T-helper 2 cell (primary cell): ENCODE data around the gene SLC5A1.
A peak's percentile ranks its signal among the peaks of the same experiment; 100 is the strongest.

ENCODE experiments used
- DNase-seq, 5 experiments: peaks; one replicate each; pipeline versions ENCODE4 v3.0.0 to v3.0.0-alpha.2; 2012 to 2022
- total RNA-seq, 2 donors: gene quantifications; one replicate each; lab custom pipeline; 2026; lab: John Stamatoyannopoulos, UW

SLC5A1 gene
- total RNA-seq, result 0 reads per million in 2 donors

DNA sequence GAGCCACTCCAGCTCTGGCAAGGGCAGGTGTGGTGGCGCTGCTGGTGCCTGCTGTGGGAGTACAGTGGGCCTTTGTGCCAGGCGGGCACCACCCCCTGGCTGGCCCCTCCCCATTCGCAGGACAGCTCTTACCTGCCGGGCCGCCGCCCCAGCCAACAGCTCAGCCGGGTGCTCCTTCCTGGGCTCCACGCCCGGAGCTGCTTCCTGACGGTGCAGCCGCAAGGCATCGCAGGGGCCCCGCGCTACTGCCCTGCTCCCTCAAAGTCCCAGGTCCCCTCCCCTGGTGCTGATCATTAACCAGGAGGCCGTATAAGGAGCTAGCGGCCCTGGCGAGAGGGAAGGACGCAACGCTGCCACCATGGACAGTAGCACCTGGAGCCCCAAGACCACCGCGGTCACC is at the start of gene SLC5A1:
Gene SLC5A1 (plus strand): TSS at position 338 of the 400 bp plus-strand sequence. CDS start 21 bp downstream, at position 359.
- no peak for DNase-seq

DNA sequence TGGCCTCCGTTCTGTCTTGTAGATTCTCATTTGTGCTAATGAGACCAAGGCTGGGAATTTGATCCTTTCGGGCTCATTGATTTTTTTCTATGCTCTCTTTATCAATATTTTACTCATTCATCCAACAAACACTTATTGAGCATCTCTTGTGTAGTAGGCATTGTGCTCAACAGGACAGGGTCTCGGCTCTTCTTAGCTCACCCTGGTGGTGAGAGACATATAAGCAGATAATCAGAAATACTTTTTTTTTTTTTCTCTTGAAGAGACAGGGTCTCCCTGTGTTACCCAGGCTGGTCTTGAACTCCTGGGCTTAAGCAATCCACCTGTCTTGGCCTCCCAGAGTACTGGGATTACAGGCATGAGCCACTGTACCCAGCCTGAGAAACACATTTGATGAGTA is 48.0 kb upstream of the SLC5A1 start:
- DNase-seq, result no peak

DNA sequence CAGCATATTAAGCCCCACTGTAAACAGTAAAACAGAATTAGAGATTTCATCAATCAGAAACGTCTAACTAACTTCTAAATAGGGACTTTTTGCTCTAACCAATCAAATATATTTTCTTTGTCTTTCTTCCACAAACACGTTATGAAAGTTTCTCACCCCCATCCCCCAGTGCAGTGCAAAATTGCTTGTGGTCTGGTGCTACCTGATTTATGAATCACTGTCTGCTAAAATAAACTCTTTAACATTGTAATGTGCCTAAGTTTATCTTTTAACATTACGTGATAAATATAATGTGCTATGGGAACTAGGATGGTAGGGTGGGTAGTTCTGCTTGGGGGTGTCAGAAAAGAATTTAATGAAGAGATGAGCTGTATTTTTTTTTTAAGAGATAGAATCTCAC is 47.3 kb upstream of the SLC5A1 start:
- DNase-seq, result no peak

DNA sequence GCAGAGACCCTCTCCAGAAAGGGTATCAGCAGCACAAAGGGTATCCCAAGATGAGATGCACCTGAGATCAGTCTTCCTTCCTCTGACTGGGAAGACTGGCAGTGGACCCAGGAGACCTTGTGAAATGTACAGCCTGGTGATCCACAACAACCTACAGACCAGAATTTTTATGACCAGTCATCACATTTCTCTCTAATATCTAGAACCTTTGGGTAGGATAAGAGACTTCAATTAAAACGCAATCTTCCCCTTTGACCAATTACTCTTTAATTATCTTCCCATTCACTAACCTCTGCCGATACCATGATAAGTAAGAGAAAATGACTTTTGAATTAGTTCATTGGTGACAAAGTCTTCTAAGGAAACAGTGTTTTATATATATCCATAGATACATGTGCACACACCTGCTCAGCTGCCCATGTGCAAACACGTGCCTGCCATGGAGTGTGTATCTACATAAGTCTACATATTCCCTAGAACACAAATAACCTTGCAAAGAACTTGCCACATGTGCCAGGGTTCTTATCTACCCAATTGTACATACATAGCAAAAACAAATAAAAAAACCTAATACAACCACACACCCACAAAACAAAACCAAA is 44.2 kb upstream of the SLC5A1 start:
- DNase-seq, result no peak

DNA sequence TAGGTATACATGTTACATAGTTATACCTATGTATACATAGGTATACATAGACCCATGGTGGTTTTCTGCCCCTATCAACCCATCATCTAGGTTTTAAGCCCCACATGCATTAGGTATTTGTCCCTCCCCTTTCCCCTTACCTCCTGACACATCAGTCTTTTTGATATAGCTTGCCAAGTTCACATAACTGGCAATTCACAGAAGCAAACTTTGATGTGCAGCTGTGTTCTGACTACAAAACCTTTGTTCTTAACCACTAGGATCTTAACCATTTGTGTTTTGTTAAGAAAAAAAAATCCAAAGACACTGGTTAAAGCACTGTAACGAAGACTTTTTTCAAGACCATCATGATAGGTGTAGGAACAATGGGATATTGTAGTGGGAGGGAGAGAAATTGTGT is 42.9 kb upstream of the SLC5A1 start:
- no peak for DNase-seq

GRCh38 chr22:32005453-32005852 is 37.6 kb upstream of the SLC5A1 start:
- no peak for DNase-seq

- DNase-seq, result no peak
Measured at GRCh38 chr22:32013200-32013599, 29.9 kb upstream of the SLC5A1 start.

DNA sequence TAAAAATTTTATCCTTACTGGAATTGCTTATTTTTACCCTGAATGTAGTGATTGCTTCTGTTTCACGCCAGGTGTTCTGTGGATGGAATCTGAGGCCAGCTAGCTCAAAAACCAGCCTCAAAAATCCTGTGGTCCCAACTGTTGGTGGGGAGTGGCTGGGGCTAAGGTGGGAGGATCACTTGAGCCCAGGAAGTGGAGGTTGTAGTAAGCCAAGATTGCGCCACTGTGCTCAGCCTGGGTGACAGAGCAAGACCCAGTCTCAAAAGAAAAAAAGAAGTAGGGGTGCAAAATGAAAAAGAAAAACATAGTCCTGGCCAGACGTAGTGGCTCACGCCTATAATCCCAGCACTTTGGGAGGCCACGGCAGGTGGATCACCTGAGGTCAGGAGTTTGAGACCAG is 27.0 kb upstream of the SLC5A1 start:
- DNase-seq, result no peak

DNA sequence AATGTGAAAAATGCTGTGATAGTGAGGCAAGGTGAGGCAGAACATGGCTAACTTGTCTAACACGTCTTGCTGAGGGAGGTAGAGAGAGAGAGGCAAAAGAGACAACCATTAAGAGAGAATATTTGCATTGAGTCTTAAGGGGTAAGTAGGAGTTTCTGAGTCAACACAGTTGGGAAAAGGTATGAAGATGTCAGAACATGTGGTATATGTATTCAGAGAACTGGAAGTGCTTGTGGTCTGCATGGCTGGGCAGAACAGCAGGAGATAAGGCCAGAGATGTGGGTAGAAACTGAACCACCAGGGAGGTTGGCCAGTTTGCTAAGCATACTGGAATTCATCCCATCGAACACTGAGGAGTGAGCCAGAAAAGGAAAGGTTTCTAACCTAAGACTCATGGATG is 25.0 kb upstream of the SLC5A1 start:
- DNase-seq, result no peak

DNA sequence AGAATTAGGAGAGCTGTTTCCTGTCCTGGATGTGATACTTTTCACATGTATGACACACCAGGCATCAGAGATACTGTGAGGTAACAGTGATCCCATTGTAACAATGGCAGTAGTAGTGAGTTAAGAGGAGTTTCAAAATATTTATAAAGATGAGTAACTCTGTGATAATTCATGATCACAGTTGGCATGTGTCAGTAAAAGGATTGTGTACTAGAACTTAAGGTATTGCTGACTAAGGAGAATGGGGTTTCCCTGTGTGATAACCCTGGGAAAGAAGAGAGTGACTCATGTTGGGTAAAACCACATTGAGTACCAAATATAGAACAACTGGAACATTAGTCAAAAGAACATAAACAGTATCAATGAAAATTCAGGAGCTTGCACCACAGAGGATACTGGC is 22.9 kb upstream of the SLC5A1 start:
- no peak for DNase-seq

DNA sequence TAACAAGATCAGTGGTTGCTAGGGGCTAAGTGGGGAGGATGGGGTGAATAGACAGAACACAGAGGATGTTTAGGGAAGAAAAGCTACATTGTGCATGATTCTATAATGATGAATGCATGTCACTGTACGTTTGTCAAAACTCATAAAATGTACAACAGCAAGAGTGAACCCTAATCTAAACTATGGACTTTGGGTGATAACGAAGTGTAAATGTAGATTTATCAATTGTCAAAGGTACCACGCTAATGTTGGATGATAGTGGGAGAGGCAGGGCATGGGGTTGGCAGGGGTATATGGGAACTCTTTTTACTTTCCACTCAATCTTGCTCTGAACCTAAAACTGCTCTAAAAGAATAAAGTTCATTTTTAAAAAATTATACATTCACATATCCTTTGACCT is 21.3 kb upstream of the SLC5A1 start:
- DNase-seq, result no peak

DNA sequence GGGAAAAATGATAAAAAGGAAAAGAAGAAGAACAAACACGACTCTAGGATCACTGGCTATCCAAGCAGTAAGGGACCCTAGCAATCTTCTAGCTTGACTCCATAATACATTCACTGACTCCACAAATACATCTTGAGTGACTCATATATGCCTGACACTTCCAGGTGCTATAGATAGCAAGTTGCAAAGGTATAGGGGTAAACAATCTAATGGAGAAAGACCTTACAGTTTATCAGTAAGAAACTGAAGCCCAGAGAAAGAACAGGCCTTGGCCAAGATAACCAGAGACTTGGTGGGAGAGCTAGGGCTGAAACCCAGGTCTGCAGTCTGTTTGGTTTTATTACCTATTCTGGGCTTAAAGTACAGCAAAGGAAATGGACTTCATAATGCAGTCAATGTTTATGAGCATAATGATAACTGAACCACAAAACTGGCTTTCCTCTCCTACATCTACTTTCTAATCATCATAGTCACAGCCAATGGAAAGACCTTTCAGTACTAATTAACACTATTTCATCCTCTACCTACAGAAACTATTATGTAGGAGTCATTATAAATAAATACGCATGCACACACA is 19.7 kb upstream of the SLC5A1 start:
- no peak for DNase-seq

DNA sequence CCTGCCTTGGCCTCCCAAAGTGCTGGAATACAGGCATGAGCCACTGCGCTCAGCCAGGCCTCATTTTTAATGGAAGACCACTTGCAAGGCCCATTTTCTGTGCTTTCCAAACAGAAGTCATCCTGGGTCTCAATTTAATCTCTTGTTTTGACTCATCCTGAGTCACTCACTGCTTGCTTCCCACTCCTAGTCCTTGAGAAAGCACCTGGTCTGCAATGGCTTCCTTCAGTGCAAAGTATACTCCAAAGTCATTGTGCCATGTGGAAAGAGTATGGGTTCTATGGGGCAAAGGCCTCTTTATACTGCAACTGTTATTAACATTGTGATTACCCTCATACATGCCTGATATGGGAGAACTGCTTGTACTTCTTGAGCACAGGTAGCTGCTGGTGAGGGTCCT is 18.3 kb upstream of the SLC5A1 start:
- DNase-seq, result no peak

DNA sequence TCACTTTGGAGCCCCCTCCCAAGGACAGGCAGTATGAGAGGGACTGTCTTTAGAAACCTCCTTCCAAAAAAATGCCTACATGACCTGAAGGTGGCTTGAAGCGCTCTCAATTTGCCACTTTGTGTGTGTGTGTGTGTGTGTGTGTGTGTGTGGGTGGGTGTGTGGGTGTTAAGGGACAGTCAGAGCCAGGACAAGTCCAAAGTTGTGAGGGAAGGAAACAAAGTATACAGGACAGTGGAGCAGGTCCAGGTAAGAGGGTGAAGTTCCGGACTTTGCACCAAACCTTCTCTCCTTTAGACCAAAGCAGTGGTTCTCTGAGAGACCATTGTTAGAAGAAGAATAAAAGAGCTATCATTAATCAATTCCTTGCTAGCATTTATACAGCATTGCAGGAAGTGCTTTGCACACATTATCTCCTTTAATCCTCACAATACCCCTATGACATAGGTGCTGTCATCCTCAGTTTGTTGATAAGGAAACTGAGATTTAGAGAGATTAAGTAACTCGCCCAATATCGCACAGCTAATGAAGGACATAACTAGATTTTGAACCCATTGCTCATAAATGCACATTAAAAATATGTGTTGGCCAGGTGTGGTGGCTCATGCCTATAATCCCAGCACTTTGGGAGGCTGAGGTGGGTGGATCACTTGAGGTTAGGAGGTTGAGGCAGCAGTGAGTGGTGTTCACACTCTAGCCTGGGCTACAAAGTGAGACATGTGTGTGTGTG is 12.4 kb upstream of the SLC5A1 start:
- DNase-seq, result no peak

DNA sequence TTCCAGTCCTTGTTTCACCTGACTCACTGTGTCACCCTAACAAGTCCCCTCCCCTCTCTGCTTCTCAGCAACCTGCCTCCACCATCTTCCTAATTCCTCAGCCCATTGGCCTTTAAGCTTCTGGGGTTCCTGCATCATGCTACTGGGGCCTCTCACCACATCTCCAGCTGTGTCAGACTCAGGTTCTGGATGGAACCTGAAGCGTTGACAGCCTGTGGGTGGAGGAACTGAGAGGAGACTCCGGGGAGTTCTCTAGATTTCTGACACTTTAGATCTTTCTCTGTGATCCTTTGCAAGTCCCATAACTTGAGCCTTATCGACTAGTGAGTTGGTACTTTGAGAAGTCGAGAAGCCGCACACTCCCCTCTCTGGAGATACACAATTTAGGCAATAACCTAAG is 11.6 kb upstream of the SLC5A1 start:
- DNase-seq, result no peak

DNA sequence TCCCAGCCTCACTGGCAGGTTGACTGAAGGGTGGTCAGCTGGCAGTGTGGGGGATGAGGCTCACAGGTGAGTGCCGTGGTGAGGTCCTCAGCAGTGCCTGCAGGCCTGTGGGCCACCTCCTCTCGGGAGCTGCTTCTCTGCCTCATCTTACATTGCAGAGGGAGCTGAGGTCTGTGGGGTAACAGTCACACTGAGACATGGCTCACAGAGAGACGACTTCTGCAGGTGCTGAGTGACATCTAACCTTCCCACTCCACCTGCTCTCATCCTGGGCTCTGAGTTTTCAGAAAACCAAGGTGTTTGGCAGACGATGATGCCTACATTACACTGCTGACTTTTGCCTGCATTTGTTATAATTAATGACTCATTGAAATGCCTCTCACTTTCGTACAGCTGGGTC is 8.8 kb upstream of the SLC5A1 start:
- no peak for DNase-seq

- no peak for DNase-seq
Measured at GRCh38 chr22:32037236-32037635, 5.8 kb upstream of the SLC5A1 start.

- no peak for DNase-seq
Measured at GRCh38 chr22:32040324-32040904, 2.6 kb upstream of the SLC5A1 start.

GRCh38 chr22:32043391-32043790 is 330 bp downstream of the SLC5A1 start:
- no peak for DNase-seq

- no peak for DNase-seq
Measured at GRCh38 chr22:32044477-32044876, 1.4 kb downstream of the SLC5A1 start.

DNA sequence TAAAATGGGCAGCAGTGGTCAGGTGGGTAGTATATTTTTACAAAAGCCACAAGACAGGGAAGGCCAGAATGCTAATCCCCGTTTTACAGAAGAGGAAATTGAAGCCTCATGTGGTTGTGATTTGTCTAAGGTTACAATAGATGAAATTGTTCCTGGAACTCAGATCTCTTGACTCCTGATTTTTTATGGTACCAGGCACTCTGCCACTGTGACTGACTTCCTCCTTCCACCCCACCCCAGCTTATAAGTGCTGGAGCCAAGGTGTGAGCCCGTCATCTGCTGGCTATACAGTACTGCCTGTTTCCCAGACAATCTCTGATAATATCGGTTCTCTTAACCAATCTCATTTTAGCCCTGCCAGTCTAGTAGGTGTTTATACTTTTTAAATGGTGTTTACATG is 1.9 kb downstream of the SLC5A1 start:
- no peak for DNase-seq

DNA sequence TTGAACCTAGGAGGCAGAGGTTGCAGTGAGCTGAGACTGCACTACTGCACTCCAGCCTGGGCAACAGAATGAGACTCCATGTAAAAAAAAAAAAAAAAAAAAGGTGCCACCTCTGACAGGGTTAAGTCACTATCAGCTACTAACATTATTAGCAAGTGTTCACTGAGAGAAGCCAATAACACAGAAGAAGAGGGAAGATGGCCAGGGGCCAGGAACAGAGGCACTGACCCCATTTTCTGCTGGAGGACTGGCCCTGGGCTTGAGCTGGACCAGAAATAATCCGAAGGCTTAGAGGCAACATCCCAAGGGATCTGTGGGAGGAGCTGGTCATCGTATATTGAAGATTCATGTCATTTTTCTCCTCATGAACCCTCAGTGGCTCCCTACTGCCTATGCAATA is 5.0 kb downstream of the SLC5A1 start:
- no peak for DNase-seq

DNA sequence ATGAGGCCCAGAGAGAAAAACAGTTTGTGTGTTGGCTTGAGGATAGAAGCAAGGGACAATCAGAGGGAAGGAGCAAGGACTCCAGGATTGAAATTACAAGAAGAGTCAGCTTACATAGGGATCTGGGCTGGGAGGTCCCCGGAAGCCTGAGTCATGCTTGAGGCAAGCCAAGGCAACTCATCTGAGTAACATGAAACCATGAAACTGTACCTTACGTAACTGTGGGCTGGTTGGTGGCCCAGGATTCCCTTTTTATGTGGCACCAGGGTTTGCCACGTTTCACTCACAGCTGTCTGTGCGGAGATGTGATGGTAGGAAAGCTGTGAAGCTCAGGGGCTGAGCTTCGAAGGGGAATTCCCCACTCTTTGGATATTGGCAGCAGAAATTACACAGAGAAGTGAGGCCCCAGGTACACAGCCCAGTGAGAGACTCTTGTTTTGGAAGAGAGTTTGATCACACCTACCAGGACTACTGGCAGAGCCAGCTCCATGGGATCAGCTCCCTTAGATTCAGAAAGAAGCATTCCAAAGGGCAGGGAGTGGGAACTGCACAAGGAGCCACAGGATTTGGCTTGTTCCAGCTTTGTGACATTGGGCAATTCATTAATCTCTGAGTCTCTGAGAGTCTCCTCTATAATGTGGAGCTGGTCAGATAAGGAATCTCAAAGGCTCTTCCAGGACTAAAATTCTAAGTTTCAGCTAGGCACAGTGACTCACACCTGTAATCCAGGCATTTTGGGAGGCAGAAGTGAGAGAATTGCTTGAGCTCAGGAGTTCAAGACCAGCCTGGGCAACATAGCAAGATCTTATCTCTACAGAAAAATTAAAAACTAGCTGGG is 7.8 kb downstream of the SLC5A1 start:
- DNase-seq, result peak in 3 of 5 experiments; percentile 41 to 81 (median 63)
